ENCODE measurements around the gene NOXO1. TPM values are rescaled to one million over a fixed set of nuclear protein-coding genes. Genes with fewer than 3 reads are reported as not detected.

The NOXO1 gene
- total RNA-seq, 3 donors from 2014 or later (not counting 1 experiment from before 2014, with no cell fraction given): not detected

DNA sequence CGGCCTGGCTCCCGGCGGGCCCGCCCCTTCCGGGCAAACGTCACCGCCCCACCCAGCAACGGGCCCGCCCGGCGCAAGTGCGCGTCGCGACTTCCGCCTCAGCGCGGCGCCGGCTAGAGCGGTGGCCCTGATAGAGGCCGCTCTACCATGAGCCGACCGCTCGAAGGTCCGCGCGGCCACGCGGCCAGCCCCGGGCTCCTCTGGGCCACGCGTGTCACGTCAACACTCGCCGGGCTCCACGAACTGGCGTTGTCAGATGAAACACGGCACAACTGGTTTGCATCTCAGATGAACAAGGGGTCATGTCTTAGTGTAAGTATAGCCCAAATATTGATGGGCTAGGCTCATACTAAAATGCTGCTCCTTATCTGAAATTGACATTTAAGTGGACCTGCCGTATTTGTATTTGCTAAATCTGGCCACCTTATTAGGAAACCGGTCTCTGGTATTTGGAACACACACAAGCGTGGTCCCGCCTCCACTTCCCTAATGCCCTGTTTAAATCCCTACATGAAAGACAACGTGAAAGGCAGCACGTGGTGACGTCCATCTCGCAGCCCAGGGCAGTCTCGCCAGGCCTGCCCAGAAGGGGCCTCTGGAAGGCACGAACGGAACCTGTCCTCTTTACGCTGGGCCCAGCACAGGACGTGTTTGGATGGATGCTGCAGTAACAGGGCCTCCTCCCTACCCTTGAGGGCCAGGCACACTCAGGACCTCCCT, 28.7 kb upstream of the NOXO1 start, which contains the start of gene ZNF598:
Gene ZNF598, minus strand, starts transcription at position 31 of the 720 bp plus-strand sequence.
- Histone ChIP-seq H3K27me3 (ENCODE audit: control insufficient read depth, insufficient read depth, low read length) (no peaks in the 10 kb centered on the region), H3K4me1 (ENCODE audit: control insufficient read depth, insufficient read depth, low read length) (peaks cover 50% of the 10 kb centered on the region), H3K9me3 (ENCODE audit: control insufficient read depth, insufficient read depth, low read length) (no peaks in the 10 kb centered on the region), H3K4me3 (ENCODE audit: low read length) (peak within 1 kb of the TSS; percentile 82), H3K36me3 (ENCODE audit: control insufficient read depth, insufficient read depth, low read length) (no peaks in the 10 kb centered on the region), H3K27ac (ENCODE audit: low read length) (peak within 1 kb of the TSS; percentile 98)
- Mint-ChIP-seq H3K36me3 (no peaks in the 10 kb centered on the region), H3K4me3 (peak within 1 kb of the TSS; percentile 87), H3K4me1 (peaks cover 28 to 45% of the 10 kb centered on the region in 2 donors), H3K27ac (peak within 1 kb of the TSS; percentile 93 to 94), H3K27me3 (ENCODE audit: low read depth in 2 of 2) (no peaks in the 10 kb centered on the region), H3K9me3 (no peaks in the 10 kb centered on the region)
- 3% methylated on average over 52 of the region's 52 CpGs for WGBS (ENCODE audit: insufficient coverage)
- DNase-seq (peak; percentile 84 to 93), ATAC-seq (peak; percentile 94 to 99 (median 98))
- intact Hi-C loops (cut with micrococcal nuclease): loop anchor here (10.0 kb wide), 2 partner anchors 475 to 655 kb away; no protein-coding TSS in a partner anchor
- TF ChIP-seq, protein P1, sequence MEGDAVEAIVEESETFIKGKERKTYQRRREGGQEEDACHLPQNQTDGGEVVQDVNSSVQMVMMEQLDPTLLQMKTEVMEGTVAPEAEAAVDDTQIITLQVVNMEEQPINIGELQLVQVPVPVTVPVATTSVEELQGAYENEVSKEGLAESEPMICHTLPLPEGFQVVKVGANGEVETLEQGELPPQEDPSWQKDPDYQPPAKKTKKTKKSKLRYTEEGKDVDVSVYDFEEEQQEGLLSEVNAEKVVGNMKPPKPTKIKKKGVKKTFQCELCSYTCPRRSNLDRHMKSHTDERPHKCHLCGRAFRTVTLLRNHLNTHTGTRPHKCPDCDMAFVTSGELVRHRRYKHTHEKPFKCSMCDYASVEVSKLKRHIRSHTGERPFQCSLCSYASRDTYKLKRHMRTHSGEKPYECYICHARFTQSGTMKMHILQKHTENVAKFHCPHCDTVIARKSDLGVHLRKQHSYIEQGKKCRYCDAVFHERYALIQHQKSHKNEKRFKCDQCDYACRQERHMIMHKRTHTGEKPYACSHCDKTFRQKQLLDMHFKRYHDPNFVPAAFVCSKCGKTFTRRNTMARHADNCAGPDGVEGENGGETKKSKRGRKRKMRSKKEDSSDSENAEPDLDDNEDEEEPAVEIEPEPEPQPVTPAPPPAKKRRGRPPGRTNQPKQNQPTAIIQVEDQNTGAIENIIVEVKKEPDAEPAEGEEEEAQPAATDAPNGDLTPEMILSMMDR (IDR thresholded peaks at IDR 0.05): no peak

DNA sequence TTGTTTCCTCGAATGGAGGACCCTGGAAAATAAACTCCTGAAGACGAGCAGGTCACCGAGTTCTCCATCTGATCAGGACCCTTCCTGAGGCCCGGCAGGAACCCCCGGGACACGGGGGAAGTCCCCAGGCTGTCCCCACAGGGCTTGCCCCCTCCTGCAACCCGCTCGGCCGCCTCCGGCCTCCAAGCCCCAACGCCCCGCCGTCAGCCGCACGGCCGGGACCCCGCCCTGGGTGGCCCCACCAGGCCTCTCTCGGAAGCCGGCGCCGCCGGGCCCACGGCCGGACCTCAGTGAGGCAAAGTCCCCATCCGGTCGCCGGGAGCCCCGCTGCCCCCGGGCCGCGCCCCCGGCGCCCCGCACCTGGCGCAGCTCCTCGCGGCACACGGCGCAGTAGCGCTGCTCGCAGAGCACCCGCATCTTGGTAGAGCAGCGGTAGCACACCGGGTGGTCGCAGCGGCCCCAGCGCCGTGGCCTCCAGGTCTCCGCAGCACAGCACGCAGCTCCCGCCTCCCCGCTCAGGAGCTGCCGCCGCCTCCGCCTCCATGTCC, 28.0 kb upstream of the NOXO1 start:
- intact Hi-C loops (cut with micrococcal nuclease): loop anchor here (10.0 kb wide), 2 partner anchors 476 to 656 kb away; no protein-coding TSS in a partner anchor
- peak overlapping the region; percentile 58 for H3K27ac ChIP-seq (ENCODE audit: low read length)
- no peaks in the 10 kb centered on the region for H3K27me3 ChIP-seq (ENCODE audit: control insufficient read depth, insufficient read depth, low read length)
- under 1% methylated on average over 55 of the region's 55 CpGs for WGBS (ENCODE audit: insufficient coverage)
- DNase-seq (peak in 1 of 2 donors; percentile 32), ATAC-seq (peak; percentile 27 to 41 (median 40))
- no peaks in the 10 kb centered on the region for H3K27me3 Mint-ChIP-seq (ENCODE audit: low read depth in 2 of 2)
- peaks cover 28 to 50% of the 10 kb centered on the region in 2 donors for H3K4me1 Mint-ChIP-seq
- no peaks in the 10 kb centered on the region for H3K36me3 ChIP-seq (ENCODE audit: control insufficient read depth, insufficient read depth, low read length)
- no peaks in the 10 kb centered on the region for H3K9me3 Mint-ChIP-seq
- TF ChIP-seq, protein P1 (IDR thresholded peaks at IDR 0.05): no peak
- peak overlapping the region; percentile 32 for H3K4me3 ChIP-seq (ENCODE audit: low read length)
- no peaks in the 10 kb centered on the region for H3K36me3 Mint-ChIP-seq
- H3K27ac Mint-ChIP-seq: peak overlapping the region; percentile 76 to 94
- H3K4me3 Mint-ChIP-seq: peak overlapping the region; percentile 76
- H3K9me3 ChIP-seq (ENCODE audit: control insufficient read depth, insufficient read depth, low read length): no peaks in the 10 kb centered on the region
- H3K4me1 ChIP-seq (ENCODE audit: control insufficient read depth, insufficient read depth, low read length): peaks cover 55% of the 10 kb centered on the region

DNA sequence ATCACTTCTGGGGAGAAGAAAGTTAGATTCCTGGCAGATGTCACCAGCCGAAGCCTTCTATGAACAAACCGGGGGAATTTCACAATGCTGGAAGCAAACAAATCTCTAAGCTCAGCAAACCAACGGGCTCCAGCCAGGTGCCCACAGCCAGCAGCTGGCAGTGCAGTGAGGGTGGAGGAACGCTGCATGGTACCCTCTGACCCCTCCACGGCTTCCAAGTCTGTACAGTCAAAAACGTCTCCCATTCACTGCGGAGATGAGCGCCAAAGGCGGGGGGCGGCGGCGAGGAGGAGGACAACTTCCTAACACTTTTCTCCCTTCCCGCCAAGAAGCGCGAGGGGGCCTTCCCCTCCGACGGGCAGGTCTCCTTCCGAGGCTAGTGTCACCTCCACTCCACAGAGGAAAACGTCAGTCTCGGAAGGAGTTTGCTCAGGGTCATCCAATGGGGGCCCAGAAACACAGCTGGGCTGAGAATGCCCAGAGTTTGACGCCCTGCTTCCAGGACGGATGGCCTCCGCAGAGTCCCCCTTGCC, 27.4 kb upstream of the NOXO1 start:
- Mint-ChIP-seq H3K9me3 (no peaks in the 10 kb centered on the region), H3K27me3 (ENCODE audit: low read depth in 2 of 2) (no peaks in the 10 kb centered on the region), H3K4me1 (peaks cover 28 to 54% of the 10 kb centered on the region in 2 donors), H3K27ac (peak overlapping the region; percentile 76 to 94), H3K4me3 (peak overlapping the region; percentile 76), H3K36me3 (no peaks in the 10 kb centered on the region)
- intact Hi-C loops (cut with micrococcal nuclease): loop anchor here (10.0 kb wide), 2 partner anchors 476 to 656 kb away; no protein-coding TSS in a partner anchor
- Histone ChIP-seq H3K4me1 (ENCODE audit: control insufficient read depth, insufficient read depth, low read length) (peaks cover 61% of the 10 kb centered on the region), H3K36me3 (ENCODE audit: control insufficient read depth, insufficient read depth, low read length) (no peaks in the 10 kb centered on the region), H3K27me3 (ENCODE audit: control insufficient read depth, insufficient read depth, low read length) (no peaks in the 10 kb centered on the region), H3K9me3 (ENCODE audit: control insufficient read depth, insufficient read depth, low read length) (no peaks in the 10 kb centered on the region), H3K4me3 (ENCODE audit: low read length) (peak overlapping the region; percentile 32), H3K27ac (ENCODE audit: low read length) (peak overlapping the region; percentile 58)
- 3% methylated on average over 23 of the region's 23 CpGs for WGBS (ENCODE audit: insufficient coverage)
- TF ChIP-seq, protein P1 (IDR thresholded peaks at IDR 0.05): no peak
- no peak for ATAC-seq
- DNase-seq: peak in 1 of 2 donors; percentile 49

Measured in natural killer cell (primary cell).